Suprapubic skin (tissue), 3 donors: Measurements from ENCODE around the gene FOXA3.

Source experiments
- POLR2AphosphoS5 ChIP-seq, 3 donors: sonication (generic); formaldehyde crosslinking; IDR thresholded peaks; one replicate each; pipeline ENCODE4 v1.6.1; 2017; ENCODE audit warnings: antibody characterized with exemption in 3 of 3
- TF ChIP-seq, protein P1 (sequence below), 2 donors: fragments of 200-600 bp in 1 of 2; fragments of 450-650 bp in 1 of 2; sonication (generic) in 1 of 2; IDR thresholded peaks; one replicate each; pipeline ENCODE4 v1.5.1; 2016 to 2019; ENCODE audit warnings: antibody characterized with exemption in 2 of 2, mild to moderate bottlenecking in 1 of 2, moderate library complexity in 1 of 2

GRCh38 chr19:45824531-45825262 is 39.4 kb upstream of the FOXA3 start:
- TF ChIP-seq, protein P1, sequence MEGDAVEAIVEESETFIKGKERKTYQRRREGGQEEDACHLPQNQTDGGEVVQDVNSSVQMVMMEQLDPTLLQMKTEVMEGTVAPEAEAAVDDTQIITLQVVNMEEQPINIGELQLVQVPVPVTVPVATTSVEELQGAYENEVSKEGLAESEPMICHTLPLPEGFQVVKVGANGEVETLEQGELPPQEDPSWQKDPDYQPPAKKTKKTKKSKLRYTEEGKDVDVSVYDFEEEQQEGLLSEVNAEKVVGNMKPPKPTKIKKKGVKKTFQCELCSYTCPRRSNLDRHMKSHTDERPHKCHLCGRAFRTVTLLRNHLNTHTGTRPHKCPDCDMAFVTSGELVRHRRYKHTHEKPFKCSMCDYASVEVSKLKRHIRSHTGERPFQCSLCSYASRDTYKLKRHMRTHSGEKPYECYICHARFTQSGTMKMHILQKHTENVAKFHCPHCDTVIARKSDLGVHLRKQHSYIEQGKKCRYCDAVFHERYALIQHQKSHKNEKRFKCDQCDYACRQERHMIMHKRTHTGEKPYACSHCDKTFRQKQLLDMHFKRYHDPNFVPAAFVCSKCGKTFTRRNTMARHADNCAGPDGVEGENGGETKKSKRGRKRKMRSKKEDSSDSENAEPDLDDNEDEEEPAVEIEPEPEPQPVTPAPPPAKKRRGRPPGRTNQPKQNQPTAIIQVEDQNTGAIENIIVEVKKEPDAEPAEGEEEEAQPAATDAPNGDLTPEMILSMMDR (IDR thresholded peaks at IDR 0.05): no peak
- TF ChIP-seq POLR2AphosphoS5 (IDR thresholded peaks at IDR 0.05): no peak
